HG03039 (cell line): ENCODE results near the gene CRACR2A.

Source experiments
- ATAC-seq: cut with Tn5 transposase; IDR thresholded peaks from one replicate; pipeline ENCODE4 v1.9.1; 2021; ENCODE audit warnings: mild to moderate bottlenecking, moderate library complexity; ENCODE audit not compliant: unreplicated experiment

Gene CRACR2A

GRCh38 chr12:3628629-3629028 is 124.3 kb downstream of the CRACR2A start:
- no peak for ATAC-seq

DNA sequence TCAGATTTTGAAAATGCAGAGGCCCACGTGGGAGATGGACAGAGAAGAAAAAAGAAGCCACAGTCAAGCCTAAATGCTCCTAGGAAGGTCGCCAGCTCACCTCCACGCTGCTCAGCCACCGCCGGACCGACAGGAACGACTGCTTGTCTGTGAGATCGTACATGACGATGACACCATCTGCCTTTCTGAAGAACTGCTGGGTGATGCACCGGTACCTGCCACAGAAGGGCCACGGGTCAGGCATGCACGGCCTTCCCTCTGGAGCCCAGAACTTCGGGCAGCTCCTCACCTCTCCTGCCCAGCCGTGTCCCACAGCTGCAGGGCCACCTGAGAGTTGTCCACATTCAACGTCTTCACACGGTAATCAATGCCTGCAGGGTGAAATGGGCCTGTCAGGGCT is 125.6 kb downstream of the CRACR2A start:
- ATAC-seq: no peak

DNA sequence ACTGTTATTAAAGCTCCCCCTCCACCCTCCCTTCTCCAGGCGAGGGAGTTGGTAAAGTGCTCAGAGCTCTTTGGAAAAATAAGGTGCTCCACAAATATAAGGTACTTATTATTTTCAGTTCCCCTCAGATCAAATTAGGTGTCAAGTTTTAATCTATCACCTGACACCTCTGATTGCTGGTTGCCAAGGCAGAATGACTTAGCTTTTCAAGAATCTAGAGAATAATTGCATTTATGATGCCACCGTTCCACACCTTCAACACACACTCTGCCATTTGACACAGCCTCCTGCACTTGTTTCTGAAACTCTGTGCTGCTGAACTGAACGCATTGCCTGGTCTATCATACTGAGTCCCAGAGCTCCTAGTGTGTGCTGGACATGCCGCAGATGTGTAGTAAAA is 128.6 kb downstream of the CRACR2A start:
- no peak for ATAC-seq

DNA sequence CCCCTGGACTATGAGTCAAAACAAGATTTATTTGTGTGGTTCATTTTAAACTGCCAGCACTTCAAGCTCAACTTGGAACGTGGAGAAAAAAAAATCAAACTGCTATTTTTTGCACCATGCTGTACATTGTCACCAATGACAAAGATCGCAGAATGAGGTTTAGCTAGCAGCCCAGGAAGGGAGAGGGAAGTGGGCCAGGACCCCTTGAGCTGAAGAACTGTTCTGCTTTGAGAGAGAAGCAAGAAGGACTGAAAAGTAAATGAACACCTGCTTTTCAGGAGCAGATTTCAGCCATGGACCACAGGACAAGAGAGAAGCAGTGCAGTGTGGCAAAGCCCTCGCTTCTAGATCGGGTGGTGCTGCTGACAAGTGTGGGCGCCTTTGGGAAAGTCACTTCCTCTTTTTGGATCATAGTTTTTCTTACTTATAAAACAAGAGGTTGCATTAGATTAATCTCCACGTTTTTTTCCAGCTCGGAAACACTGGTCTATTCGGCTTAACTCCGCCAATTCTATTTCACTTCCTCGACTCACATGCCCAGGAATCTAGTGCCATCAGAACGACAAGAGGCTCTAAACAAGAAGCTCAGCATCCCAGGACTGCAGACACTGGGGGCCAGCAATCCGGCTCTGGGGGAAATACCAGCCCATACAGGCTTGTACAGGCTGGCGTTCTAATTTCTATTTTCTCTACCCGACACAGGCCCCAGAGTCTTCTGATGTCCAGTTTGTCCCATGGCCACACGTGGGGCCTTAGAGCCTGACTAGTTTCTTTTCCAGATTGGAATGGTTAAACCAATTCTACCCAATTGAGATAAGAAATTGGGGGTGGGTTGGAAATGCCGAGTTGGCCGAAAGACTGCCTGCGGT is 129.9 kb downstream of the CRACR2A start:
- ATAC-seq: no peak

DNA sequence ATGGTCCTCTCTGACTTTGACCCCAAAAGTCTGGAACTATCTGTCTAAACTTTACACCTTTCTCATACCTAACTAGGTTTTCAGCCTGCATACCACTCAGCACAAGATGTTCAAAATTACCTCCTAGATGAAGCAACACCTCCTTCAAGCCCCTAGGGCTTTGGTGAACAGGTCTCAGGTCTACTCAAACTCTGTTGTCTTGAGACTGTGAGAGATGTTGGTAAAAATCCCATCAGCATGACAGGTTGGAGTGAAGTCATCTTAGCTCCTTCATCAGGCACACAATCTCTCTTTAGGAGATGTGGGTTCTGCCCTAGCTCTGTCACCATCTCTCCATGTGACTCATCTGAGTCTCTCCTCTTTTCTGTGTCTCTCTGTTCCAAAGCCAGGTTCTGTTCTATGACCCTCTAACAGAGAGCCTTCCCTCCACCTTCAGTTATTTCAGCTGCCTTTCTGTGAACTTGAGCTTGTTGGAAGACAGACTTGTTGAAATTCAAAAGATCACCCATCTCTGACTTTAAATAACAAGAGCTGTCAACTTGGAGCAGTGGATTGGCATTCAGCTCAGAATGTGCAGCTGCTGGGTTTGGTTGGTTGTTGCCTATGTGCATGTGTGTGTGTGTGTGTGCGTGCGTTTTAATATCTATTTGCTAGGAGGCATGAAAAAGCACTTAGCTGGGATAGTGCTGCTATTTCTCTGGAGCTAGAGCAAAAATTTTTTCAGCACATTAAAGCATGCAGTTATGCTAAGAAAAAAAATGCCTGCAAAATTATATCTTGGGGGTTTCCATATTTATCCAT is 130.7 kb downstream of the CRACR2A start:
- no peak for ATAC-seq

DNA sequence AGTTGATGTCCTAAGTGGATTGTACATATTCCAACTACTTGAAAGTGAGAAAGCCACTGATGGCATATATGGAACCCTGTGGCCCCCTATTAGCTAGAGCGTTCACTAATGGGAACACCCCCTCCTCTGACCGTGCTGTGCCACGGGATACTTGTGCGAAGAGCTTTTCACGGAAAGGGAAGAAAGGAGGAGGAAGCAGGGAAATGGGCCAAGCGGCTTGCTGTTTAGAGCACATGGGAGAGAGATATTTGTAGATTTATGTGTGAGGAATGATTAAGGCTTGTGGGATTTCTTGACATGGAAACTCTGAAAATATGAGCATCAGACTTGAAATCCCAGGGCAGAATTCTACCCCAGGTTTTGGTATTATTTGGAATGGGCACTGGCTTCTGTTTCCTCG is 132.1 kb downstream of the CRACR2A start:
- ATAC-seq: no peak

- no peak for ATAC-seq
Observed at GRCh38 chr12:3617565-3617964, 135.3 kb downstream of the CRACR2A start.

DNA sequence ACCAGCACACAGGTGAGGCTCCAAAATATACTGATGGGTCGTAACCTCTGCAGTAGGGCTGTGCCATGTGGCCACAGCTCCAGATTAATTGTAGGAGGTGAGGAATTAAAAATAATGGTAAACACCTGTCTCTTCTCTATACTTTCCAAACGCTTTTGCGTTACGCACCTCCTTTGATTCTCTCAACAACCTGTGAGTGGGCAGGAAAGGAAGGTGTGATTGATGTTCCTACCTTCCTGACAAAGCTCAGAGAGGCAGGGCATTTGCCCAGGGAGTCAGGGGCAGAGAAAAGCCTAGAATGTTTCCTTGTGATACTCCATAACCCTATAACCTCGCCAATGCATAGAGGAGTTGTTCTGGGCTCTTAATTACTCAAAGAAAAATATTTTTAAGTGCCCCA is 137.0 kb downstream of the CRACR2A start:
- no peak for ATAC-seq

DNA sequence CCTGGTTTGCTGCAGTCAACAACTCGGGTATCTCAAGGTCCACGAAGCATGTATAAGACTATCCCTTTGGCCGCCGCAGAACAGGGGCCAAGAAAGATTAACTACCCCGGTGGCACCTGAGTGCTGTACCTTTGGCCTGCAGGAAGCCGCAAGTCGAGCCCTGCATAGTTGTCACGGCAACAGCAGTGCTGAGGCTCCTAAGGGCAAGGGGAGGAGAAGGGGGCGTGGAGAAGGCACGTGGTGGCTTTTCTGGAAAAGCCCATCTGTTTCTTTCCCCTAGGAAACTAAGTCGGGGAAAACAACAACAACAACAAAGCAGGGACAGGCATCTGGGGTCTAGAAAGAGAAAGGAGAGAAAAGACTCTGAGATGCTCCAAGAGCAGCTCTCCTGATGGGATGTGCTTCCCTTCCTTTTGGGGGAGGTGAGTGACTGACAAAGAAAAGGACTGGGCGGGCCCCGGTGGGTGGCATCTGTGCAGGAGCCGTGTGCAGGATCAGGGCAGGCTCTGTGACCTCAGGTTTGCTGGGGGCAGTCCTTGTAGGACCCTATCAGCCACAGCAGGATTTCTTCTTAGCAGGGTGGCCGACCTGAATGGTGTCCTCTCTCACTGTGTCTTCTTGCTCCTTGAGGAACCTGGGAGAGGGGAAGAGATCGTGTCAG is 138.0 kb downstream of the CRACR2A start:
- no peak for ATAC-seq

GRCh38 chr12:3613641-3614395 is 139.1 kb downstream of the CRACR2A start:
- no peak for ATAC-seq

GRCh38 chr12:3611860-3612703 is 140.8 kb downstream of the CRACR2A start:
- no peak for ATAC-seq

- no peak for ATAC-seq
Observed at GRCh38 chr12:3607821-3608220, 145.1 kb downstream of the CRACR2A start.

DNA sequence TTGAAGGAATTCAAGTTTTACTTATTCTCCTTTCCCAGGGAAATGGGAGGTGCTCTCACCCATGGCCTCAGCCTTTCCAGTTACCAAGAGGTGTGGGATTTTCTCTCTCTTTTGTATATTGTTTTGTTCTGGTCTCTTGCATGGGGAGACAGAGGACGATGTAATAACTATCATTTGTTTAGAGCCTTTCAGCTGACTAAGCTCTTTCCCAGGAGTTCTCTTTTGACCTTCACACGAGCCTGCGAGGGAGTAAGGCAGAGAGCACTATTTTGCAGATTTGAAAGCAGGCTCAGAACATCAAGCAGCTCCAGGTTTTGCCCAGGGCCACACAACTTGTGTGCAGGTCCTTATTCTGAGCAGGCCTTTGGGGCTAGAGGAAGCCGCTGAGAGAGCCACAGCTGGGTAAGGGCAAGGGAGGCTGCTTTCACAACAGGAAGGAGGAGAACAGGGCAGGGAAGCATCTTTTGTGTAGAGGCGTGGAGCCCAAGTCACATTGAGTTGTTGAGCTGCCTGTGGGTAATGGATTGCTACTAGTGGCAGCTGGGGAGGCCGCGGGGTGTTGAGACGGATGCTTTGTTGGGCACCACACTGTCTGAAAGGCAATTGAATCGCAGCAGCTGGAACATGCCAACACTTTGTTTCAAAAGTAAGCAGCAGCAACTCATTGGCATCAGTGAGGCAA is 145.7 kb downstream of the CRACR2A start:
- no peak for ATAC-seq

- no peak for ATAC-seq
Observed at GRCh38 chr12:3606128-3606527, 146.8 kb downstream of the CRACR2A start.

- no peak for ATAC-seq
Observed at GRCh38 chr12:3605692-3606091, 147.2 kb downstream of the CRACR2A start.

DNA sequence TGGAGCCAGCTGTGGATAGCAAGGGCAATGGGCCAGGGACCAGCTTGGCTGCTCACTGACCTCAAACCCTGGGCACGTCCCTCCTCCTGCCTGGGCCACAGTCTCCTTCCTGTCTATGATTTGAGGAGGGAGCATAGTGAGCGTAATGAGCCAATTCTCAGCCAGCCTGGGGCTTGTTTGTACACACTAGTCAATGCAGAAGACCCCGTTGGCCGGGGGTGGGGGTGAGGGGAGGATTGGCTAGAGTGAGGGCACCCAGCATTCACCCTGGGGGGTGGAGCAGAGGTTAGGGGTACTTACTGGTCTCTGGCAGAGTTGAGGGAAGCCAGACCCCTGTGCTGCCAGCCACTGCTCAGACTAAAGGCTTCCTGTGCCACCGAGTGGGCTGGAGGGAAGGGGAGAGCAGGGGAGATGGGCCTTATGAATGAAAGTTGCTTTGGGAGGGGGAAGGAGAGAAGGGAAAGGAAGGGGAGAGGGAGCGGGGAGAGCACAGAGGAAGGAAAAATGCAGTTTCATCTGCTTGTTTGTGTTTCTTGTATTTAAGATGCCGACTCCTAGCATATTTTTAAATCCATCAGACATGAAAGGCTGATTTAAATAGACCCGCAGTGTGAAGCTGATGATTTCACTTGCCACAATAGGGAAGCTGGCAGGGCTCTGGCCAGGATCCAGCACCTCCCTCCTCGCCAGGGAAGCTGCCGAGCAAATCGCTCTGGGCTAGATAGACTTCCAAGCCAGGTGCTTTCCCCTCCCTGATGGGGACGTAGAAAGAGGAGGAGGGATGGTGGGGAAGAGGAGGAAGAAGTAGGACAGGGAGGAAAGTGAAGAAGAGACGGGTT is 147.9 kb downstream of the CRACR2A start:
- no peak for ATAC-seq

DNA sequence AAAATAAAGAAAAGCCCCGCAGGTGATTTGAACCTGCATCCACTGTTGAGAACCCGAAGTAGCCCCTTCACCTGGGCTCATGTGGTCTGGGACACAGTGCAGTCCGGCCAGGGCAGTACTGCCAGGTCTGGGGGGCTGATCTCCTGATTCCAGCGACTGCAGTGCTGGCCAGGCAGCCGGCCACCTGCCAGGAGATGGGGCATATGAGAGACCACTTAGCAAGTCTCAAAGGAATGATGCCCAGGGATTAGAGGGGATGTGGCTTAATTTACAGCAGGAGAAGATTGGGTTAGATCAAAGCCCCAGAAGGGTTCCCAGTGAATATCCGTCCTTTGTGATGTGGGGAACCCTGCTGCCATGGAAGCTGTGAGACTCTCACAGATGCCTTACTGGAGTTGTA is 148.6 kb downstream of the CRACR2A start:
- ATAC-seq: no peak

DNA sequence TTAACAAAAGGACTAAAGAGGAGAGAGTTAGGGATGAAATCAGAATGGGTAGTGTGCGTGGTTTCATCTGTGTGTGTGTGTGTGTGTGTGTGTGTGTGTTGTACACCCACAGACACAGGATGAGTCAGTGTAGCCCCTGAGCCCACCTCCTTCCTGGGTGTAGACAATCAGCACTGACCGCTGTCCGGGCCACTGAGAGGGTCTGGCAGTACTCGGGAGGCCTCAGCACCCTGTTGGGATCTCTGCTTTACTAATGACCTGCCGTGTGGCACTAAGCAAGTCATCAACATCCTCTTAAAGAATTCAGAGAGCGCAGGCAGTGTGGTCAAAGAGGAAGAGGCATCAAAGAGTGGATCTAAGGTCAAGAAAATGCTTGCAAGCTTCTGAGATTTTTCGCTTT is 149.3 kb downstream of the CRACR2A start:
- ATAC-seq: no peak

GRCh38 chr12:3602488-3602887 is 150.4 kb downstream of the CRACR2A start:
- ATAC-seq: no peak
